ENCODE results near the gene LRFN3. TPM values are rescaled to one million over a fixed set of nuclear protein-coding genes. Genes with fewer than 3 reads are reported as not detected.

LRFN3 gene
- total and polyA plus RNA-seq, 10 of the 15 experiments (the other 5 are each of a cell fraction or from before 2014, with no cell fraction given): 0.02 to 7.3 (median 2.0) TPM; not detected in 1

DNA sequence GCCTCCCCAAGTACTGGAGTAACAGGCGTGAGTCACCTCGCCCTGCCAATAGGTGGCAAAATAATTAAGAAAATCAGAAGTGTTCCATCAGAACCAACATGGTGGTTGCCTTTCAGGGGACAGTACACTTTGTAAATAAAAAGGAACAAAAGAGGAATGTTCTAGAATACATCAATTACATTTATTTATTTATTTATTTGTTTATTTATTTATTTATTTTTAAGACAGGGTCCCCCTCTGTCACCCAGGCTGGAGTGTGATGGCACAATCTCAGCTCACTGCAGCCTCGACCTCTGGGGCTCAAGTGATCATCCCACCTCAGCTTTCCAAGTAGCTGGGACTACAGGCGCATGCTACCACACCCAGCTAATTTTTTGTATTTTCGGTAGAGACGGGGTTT, 15.2 kb upstream of the LRFN3 start:
- FAIRE-seq (no peak), DNase-seq (ENCODE audit: low read depth, low spot score) (no peak), ATAC-seq (no peak)
- intact Hi-C loops (cut with micrococcal nuclease; ENCODE audit: unreplicated experiment): no loop called here
- Histone ChIP-seq H3K4me3 (no peak overlapping the region), H3K27me3 (replicated peaks in 1 of 2; ENCODE audit: control insufficient read depth in 2 of 2, insufficient read depth in 2 of 2, low read length in 1 of 2) (no peaks in the 10 kb centered on the region), H3K79me2 (ENCODE audit: control insufficient read depth, insufficient read depth, low read length) (no peaks in the 10 kb centered on the region), H3K4me1 (ENCODE audit: control insufficient read depth, insufficient read depth, low read length) (no peaks in the 10 kb centered on the region), H3K9ac (ENCODE audit: control insufficient read depth, insufficient read depth, low read length) (no peak overlapping the region), H2AFZ (ENCODE audit: control insufficient read depth, low read depth, low read length) (no peak overlapping the region), H3K36me3 (ENCODE audit: control insufficient read depth in 2 of 2, insufficient read depth in 2 of 2, low read length in 1 of 2) (no peaks in the 10 kb centered on the region), H3K27ac (ENCODE audit: control insufficient read depth, insufficient read depth) (no peak overlapping the region), H3K4me2 (ENCODE audit: control insufficient read depth, insufficient read depth) (no peak overlapping the region), H3K9me3 (replicated peaks; ENCODE audit: control insufficient read depth, insufficient read depth, low read length) (peaks cover 5% of the 10 kb centered on the region; the same call in 2 of the 3 replicates), H4K20me1 (ENCODE audit: control insufficient read depth, insufficient read depth) (no peaks in the 10 kb centered on the region)
- POLR2A ChIA-PET: no interaction called here
- BruUV-seq (replicated peaks): no TSS peak
- TF ChIP-seq PML (IDR thresholded peaks at IDR 0.05; ENCODE audit: low read length) (no peak), POLR2A (IDR thresholded peaks at IDR 0.05; ENCODE audit: low read depth, low read length) (no peak), ASH2L (IDR thresholded peaks at IDR 0.05; ENCODE audit: borderline replicate concordance, low read depth) (no peak), PAX5 (IDR thresholded peaks at IDR 0.05; ENCODE audit: borderline replicate concordance, low read depth, low read length) (no peak), ZNF24 (IDR thresholded peaks at IDR 0.05) (no peak), SMC3 (IDR thresholded peaks at IDR 0.05; ENCODE audit: borderline replicate concordance, low read length) (no peak), NFIC (IDR thresholded peaks at IDR 0.05; ENCODE audit: low read depth, low read length) (no peak), ZNF592 (IDR thresholded peaks at IDR 0.05) (no peak), NR2C2 (IDR thresholded peaks at IDR 0.05; ENCODE audit: borderline replicate concordance, control insufficient read depth, insufficient read length, low read depth) (no peak)
- TF ChIP-seq, protein P1, sequence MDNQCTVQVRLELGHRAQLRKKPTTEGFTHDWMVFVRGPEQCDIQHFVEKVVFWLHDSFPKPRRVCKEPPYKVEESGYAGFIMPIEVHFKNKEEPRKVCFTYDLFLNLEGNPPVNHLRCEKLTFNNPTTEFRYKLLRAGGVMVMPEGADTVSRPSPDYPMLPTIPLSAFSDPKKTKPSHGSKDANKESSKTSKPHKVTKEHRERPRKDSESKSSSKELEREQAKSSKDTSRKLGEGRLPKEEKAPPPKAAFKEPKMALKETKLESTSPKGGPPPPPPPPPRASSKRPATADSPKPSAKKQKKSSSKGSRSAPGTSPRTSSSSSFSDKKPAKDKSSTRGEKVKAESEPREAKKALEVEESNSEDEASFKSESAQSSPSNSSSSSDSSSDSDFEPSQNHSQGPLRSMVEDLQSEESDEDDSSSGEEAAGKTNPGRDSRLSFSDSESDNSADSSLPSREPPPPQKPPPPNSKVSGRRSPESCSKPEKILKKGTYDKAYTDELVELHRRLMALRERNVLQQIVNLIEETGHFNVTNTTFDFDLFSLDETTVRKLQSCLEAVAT (IDR thresholded peaks at IDR 0.05): no peak
- in situ Hi-C loops (cut with MboI): no loop called here
- RAD21 ChIA-PET (ENCODE audit: unreplicated experiment): no interaction called here
- CTCF ChIA-PET: interaction anchor here (0.8 to 1.6 kb wide), 2 partner anchors 8 to 37 kb away, joined by 3 read pairs; no protein-coding TSS in a partner anchor
- SMC1A ChIA-PET (ENCODE audit: uncharacterized antibody, unreplicated experiment): interaction anchor here (0.8 to 1.9 kb wide), 2 partner anchors 9 to 10 kb away, joined by 3 to 6 read pairs; no protein-coding TSS in a partner anchor
- 17% methylated on average over 6 of the region's 6 CpGs for WGBS (ENCODE audit: insufficient coverage, insufficient replicate concordance, low lambda C conversion rate, missing lambda C conversion rate)

All from GM12878 (cell line).